Measurements from ENCODE around the gene PCLO. TPM values are rescaled to one million over a fixed set of nuclear protein-coding genes. Genes with fewer than 3 reads are reported as not detected.
A peak's percentile ranks its signal among the peaks of the same experiment; 100 is the strongest.
"Not testable (repeated sequence)": the region's sequence is repeated elsewhere in the genome, so short reads cannot be mapped to it uniquely, and the experiment has no call there.

Gene PCLO
- total RNA-seq, 1 donor from 2014 or later = 3.7 TPM

DNA sequence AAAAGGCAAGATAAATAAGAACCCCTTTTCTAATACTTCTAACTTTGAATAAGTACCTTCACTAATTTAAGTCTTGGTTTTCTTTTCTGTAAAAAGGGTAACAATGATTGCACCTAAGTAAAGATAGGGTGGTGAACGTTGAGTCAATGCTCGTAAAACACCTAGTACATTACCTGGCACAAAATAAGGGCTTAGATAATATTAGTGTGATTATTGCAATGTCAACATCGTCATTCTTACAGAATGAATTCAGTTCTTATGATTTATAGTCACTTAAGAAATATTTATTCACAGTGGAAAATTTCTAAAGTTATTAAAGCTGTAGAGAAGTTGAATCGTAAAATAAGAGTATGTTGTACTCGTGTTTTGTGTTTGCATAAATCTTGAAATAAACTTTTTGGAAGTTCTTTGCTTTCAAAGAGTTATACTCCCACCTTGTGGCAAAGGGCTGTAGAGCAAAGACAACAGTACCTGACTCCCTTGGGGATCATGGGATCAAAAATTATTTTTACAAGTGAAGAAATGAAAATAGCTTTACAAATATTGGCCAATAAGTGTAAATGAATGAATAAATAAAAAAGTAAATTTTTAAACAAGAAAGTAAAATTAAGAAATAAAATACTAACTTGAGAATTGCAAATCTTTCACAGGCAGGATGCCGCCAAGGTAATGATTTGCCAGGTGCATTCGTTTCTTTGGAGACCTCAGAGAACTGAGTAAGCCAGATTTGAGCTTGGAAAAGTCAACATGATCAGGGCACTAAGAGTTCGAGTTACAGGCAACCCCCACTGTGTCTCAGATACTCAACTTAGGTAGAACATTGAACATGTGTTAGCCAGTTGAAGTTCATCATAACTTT, 433.3 kb downstream of the PCLO start:
- DNase-seq = peak; percentile 63

DNA sequence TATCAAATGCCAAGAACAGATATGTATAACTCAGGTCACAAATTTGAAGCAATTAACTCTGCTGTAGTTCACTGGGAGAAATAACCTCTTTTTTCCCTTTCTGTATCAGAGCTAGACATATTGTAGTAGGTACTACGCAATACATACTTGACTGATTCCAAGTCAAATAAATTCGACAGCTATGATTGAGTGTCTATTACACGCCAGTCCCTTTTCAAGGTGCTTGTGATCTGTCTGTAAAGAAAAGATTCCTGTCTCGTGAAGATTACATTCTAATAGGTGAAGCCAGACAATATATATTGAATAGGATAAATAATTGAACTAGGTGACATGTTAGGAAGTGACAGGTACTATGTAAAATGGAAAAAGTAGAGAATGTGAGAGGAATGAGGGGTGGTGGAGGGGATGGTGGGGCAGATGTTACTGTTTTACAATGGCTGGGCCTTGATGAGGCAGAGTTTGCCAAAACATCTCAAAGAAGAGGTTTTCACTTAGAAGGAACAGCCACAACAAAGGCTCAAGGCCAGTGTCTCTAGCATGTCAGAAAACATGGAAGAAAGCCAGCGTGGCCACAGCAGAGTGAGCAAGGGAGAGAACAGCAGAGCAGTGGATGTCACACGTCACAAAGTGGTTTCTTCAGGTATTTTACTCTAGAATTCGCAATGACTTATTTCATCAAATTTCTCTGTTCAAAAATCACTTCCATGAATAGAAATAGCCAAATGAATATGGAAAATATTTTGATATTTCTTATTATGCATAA, 436.5 kb downstream of the PCLO start:
- DNase-seq = no peak

DNA sequence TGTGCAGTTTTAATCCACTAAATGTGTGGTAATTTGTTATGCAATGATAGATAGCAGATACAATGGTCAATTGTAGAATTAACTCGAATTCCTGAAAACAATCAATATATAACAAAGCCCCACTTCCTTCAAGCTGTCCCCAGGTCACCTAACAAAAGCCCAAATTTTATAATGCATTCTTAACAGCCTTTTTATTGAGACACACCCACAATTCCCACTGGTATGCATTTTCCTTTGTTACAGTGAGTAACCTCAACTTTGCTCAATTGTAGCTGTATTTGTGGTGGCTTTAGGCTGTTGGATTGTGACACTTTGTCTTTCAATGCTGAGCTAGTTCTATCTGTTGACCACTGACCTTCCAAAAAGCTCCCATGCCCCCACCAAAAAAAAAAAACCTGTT, 439.3 kb downstream of the PCLO start:
- DNase-seq = no peak

DNA sequence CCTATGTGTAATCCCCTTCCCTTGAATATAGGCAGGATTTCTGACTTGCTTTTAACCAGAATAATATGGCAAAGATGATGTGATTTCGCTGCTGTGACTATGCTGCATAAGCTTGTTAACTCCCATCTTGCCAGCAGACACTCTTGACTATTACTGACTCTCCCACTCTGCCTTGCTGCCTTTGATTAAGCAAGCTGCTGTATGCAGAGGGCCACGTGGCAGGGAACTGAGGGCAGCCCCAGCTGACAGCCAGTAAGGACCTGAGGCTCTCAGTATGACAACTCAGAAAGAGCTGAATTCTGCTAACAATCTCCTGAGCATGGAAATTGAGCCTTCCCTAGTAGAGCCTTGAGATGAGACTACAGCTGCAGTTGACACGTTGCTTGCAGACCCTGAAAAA, 439.7 kb downstream of the PCLO start:
- DNase-seq = no peak

DNA sequence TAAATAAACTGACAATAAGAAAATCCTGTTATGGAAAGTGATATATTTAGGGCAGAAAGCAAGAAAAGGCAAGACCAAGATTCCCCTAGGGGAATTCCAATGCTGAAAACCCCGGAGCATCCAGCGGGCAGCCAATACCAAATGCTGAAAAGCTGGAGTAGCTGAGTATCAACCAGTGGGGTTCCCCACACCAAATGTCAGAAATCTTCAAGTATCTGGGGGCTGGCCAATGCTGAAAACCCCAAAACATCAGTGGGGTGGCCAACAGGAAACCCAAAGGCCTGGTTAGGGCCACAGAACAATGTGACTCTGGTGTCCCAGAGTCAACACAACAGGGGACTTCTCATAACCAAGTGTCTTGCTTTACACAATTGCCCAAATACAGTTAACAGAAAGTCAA, 447.3 kb downstream of the PCLO start:
- DNase-seq = no peak

DNA sequence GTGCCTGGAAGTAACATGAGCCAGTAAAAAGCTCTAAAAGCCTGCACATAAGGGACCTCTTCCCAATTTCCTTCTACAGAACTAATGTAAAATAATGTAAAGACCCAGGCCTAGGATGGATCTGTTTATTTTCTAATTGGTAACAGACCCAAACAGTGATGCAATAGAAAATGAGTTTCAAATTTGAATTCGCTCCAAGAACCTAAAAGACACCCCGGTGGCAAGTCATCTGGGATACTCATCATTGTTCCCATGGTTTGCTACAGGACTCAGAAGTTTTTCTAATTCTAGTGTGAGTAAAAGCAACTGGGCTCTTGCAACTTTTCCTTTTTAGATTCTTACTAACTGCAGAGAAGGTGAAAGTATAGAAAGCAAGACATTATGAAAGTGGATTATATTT, 447.8 kb downstream of the PCLO start:
- DNase-seq = no peak

DNA sequence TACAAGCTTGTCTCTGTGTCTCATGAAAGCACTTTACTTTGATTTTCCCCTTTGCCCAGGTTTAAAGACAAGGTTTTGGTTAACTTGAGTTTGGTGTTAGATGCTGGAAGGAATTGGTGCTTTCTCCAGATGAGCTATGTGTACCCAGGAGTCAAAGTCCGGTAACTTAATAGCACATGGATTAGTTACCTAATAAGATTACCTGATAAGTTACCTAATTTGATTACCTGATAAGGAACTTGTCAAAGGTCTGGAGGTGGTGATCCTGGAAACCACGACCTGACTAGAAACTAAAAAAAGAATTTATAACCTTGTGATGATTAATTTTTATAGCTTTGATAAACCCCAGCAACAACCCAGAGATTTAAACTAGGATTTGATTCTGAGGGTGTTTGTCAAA, 449.2 kb downstream of the PCLO start:
- no peak for DNase-seq

DNA sequence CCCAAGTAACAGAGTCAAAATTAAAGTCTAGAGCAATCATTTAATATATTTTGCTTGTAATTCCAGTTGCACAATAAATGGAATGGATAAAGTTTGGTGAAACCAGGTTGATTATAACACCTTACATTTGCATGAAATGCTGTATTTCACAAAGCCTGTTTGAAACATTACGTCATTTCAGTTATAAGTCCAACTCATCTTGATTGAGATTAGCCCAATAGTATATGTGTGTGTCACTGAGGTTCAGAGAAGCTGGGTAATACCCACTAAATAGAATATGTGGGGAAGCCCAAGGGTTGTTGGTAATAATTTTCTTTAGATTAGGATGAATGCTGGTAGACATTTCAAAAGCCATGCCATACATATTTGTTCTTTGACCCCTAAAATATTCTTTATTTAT, 456.3 kb downstream of the PCLO start:
- not testable (repeated sequence) for DNase-seq

DNA sequence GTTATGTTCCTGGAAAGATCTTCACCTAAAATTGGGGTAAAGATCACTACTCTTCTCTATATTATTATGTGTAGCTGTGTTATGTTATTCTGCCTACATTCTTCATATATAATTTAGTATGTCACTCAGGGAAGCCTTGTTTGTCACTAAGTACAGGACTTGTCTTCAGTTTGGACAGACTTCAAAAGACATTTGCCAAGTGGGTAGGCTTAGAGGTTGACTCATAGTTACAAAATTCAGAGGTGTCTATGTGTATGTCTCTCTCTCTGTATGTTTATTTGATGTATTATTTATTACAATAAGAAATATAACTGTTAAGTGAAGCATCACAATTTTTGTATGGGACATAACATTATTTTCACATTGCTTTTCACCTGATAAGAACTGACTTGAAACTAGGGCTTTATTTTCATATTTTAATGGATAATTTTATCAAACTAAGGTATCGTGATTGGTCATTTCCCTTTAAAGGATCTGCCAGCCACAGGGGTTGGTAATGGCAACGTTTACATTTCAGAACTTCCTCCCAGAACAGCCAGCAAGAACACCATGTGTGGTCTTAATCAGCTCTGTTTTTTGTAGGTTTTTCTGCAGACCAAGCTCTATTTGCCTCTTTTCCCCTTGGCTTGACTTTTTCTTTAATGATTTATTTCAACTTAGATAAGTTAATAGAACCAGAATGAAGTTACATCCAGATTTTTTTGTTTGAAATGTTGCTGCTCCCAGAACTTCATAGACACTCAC, 457.0 kb downstream of the PCLO start:
- no peak for DNase-seq

DNA sequence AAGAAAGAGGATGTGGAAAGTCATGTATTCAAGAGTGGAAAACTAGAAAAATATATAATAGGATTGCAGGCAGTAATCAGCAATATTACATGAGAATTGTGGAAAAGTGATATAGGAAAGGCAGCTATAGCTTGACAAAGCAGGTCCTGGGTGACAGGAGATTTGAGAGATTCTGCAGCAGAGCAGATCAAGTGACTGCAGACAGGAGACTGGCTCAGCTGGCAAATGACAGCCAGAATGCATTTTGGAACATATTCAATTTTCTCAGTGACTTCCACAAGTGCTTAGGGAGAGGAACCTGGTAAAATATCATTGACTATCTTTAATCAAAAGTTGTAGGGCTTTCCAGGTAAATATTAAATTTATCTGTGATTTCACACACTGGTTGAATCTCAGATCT, 458.6 kb downstream of the PCLO start:
- no peak for DNase-seq

All from dermis blood vessel endothelial cell (primary cell).